NCI-H2196 (cell line): ENCODE data around the gene TTLL5.

ENCODE experiments used
- DNase-seq: peaks from one replicate; lab custom pipeline; 2025; ENCODE audit not compliant: unreplicated experiment; lab: John Stamatoyannopoulos, UW

The TTLL5 gene

DNA sequence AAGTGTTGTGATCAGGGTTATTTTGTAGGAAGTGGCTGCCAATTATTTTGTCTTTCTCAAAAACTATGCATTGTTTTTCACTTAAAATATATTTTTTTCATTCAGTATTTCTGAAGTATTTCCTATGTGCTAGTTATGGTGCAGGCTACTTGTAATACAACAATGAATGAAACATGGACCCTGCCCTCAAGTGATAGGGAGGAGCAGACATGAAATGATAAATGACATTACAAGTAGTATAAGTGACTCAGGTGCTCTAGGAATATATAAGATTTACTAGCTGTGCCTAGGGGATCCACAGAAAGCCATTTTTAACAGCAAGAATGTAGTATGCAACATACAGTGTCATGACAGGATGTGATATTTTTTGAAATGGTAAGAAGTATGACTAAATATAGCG is 65.3 kb downstream of the TTLL5 start:
- DNase-seq: no peak

DNA sequence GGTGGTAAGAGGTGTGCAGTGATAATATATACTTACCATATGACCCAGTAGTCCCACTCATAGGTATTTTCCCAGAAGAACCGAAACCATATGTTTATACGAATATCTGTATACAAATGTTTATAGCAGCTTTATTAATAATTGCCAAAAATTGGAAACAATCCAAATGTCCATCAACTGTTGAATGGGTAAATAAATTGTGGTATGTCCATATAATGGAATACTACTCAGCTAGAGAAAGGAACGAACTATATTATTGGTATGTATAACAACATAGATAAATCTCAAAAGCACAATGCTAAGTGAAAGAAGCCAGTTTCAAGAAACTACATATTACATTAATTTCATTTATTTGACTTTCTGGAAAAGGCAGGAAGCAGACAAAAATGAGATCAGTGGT is 66.1 kb downstream of the TTLL5 start:
- no peak for DNase-seq

DNA sequence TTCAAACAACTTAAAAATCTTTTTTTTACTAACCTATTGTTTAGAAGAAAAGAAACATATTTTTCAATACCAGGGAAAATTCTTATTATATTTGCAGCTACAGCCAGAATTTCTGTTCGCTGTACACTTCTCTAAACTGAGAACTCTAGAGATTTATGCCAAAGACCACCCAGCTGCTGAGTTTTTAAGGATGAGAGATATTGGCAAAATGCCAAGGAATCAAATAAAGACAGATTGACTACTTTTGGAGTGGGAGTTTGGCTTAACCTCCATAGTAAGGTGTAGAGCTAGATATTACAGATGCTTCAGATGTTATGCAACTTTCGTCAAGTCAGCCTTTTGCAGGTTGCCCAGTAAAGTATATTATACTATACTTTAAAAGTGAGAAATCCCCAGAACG is 71.8 kb downstream of the TTLL5 start:
- no peak for DNase-seq

- no peak for DNase-seq
Measured at GRCh38 chr14:75734854-75735253, 73.8 kb downstream of the TTLL5 start.

- DNase-seq: no peak
Measured at GRCh38 chr14:75736845-75737485, 75.9 kb downstream of the TTLL5 start.

DNA sequence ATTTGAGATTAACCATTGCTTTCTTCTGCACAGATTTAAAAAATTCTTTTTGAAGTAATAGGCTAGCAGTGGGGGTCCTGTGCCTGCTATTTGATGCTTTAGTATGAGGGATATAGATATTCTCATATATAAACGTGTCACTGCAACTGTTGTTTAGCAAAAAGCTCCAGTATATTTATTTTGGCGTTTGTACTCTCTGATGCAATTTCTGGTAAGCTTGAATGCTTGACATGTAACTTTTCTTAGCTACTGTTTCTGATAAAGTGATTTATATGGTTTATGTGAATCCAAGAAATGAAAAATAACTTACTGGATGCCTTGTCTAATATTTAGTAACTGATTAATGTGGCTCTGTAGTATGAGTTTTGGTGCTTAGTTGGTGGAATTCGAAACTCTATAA is 77.1 kb downstream of the TTLL5 start:
- DNase-seq: no peak

DNA sequence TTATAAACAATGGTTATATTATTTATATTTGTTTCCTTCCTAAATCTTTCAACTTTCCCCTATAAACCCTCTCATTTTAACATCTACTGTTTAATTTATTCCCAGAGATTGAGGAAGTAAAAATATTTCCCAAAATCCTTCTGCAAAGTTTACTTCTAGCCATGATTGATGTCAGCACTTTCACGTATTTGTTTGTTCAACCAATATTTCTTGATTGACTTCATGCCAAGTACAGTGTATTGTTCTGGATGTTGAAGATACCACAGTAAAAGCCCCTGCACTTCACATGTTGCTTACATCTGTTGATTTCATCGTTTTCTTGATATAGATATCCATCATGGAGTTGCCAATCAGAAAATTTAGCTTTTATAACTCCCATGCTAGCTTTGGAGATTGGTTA is 81.8 kb downstream of the TTLL5 start:
- DNase-seq: no peak

DNA sequence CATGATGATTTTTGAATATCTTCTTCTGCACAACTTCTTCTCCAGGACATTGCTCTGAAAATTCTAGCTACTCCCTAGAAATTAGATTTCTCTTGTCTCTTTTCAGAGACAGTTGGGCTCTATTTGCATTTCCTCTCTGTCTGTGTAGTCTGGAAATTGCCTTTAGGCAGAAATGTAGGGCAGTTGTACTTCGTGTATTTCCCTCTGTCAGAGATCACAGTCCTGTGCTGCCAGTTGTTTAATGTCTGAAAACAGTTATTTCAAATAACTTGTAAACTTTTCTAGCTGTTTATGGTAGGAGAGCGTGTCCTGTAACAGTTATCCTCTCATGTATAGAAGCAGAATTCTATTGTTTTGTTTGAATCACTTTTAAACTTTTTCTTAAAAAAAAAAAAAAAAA is 86.9 kb downstream of the TTLL5 start:
- DNase-seq: no peak

GRCh38 chr14:75748336-75748735 is 87.3 kb downstream of the TTLL5 start:
- DNase-seq: no peak

DNA sequence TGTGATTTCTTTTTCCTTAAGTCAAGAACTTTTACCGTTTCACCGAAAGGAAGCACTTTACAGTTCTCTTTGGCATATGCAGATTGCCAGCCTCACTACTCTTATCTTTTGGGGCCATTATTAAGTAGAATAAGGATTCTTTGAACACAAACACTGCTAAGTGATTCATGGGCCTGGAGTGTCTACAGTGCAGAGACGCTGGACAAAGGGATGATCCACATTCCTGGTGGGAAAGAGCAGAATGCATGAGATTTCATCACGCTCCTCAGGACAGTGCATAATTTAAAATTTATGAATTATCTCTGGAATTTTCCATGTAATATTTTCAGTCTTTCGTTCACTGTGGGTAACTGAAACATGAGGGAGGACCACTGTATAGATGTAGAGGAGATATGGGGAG is 90.2 kb downstream of the TTLL5 start:
- no peak for DNase-seq

DNA sequence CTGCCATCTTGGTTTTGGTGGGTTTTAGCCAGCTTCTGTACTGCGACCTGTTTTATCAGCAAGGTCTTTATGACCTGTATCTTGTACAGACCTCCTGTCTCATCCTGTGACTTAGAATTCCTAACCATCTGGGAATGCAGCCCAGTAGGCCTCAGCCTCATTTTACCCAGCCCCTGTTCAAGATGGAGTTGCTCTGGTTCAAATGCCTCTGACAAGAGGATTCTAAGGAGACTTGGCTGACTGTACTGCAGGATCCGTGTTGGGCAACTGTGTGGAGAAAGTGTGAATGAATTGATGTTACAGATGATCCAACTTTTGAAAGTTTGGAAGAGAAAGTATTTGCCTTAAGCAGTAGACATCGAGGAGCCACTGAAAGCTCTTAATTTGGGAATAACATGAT is 91.0 kb downstream of the TTLL5 start:
- no peak for DNase-seq

DNA sequence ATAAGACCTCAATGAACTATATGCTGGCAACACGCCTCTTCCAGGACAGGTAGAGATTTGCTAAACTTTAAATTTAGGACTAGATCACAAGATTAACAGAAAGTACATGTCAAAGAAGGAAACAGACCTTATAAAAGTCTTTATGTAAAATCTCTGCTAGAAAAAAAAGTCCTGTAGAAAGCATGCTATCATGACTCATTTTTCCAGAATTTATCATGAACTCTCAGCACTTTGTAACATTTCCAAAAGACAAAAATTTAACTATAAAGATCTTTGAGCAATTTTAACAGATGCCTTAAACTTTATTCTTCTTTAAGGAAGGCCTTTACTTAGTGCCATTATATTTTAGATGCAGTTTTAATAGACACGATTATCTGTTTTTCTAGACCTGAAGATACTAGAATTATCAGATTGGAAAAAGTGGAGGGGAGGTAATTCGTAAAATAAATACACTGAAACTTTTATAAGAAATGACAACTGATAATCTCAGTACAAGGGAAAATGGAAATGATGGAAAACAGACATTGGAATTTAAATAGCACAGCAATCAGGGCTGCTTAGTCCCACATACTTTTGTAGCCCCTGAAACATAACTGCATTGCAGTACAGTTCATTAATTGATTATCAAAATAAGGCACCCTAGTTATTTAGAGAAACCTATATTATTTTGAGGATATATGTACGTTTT is 92.0 kb downstream of the TTLL5 start:
- DNase-seq: no peak

- DNase-seq: no peak
Measured at GRCh38 chr14:75753696-75754095, 92.7 kb downstream of the TTLL5 start.

- no peak for DNase-seq
Measured at GRCh38 chr14:75757644-75758402, 96.8 kb downstream of the TTLL5 start.

GRCh38 chr14:75764020-75764419 is 103.0 kb downstream of the TTLL5 start:
- DNase-seq: no peak

GRCh38 chr14:75769047-75769685 is 108.1 kb downstream of the TTLL5 start:
- DNase-seq: no peak

DNA sequence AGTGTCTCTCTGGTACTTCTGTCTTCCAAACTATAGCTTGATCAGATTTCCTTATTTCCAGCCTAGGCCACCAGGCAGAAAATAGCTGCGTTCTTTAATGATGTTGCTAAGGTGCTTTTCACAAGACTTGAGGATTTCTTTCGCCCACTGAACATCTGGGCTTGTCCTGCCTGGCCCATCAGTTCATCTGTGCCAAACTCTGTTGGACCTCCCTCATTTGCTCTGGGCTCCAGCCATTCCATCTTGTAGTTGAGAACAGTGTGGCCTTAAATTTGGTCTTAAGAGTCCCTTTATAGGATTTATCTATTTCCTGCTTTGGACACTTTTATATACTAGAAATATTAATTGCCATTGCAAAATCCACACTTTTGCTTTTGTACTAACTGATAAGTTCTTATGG is 109.6 kb downstream of the TTLL5 start:
- no peak for DNase-seq

DNA sequence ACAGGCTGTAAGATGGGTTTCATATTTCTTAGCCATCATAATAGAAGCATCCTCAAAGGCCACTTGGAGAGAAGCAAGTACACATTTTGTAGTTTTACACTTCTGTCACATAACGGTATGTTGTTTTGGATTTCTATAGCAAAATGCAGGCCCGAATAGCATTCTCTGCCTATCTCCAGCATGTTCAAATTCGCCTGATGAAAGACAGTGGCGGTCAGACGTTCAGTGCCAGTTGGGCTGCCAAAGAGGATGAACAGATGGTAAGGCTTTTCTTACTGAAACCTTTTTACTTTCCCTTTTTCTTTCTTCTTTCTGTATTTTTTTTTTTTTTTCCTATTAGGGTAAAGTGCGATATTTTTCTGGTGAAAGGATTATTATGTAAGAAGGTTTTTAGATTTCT is 110.5 kb downstream of the TTLL5 start:
- DNase-seq: no peak

DNA sequence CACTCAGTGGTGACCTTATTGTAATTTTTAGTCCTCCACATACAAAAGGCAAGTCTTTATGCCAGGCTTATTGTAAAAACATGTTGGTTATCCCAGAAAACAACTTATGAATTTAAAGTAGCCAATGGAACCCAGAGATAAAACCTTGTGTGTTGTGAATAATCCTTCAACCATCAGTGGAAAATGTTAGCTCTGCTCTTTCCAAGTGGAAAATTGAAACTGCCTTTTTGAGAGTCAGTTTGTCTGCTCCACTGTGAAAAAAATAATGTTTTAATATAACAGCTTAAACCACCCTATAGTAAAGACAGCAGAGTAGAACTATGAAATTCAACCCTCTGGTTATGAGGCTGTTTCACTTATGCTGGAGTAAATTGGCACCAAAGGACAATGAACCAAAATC is 112.0 kb downstream of the TTLL5 start:
- DNase-seq: no peak

GRCh38 chr14:75781096-75781495 is 120.0 kb downstream of the TTLL5 start:
- no peak for DNase-seq

- no peak for DNase-seq
Measured at GRCh38 chr14:75783184-75783583, 122.1 kb downstream of the TTLL5 start.
